HepG2 (cell line): ENCODE data around the gene DMXL1.

ENCODE experiments used
- BRCA1 ChIP-seq: sonication (generic); formaldehyde crosslinking; IDR thresholded peaks from 2 replicates; pipeline ENCODE4 v1.4.0; 2020; ENCODE audit warnings: missing genetic modification reagents
- FOXA3 ChIP-seq: IDR thresholded peaks from 2 replicates; pipeline ENCODE4 v1.6.1; 2016; ENCODE audit warnings: missing genetic modification reagents, missing compliant biosample characterization
- KAT2B ChIP-seq: fragments of 150-350 bp; IDR thresholded peaks from 2 replicates; pipeline ENCODE4 v1.6.1; 2014; ENCODE audit warnings: low read depth, low read length, borderline replicate concordance
- POLR2AphosphoS5 ChIP-seq: IDR thresholded peaks from 2 replicates; pipeline ENCODE4 v1.6.1; 2012; ENCODE audit warnings: low read depth, low read length
- SMC3 ChIP-seq: IDR thresholded peaks from 2 replicates; pipeline ENCODE4 v1.6.1; 2011; ENCODE audit warnings: low read length, improper control_type of control experiment
- TRIM24 ChIP-seq: sonication (generic); formaldehyde crosslinking; IDR thresholded peaks from 2 replicates; pipeline ENCODE4 v1.8.0; 2022; ENCODE audit warnings: mild to moderate bottlenecking, missing genetic modification reagents
- TF ChIP-seq, protein P1 (sequence below): sonication (generic); IDR thresholded peaks from 2 replicates; pipeline ENCODE4 v1.6.1; 2016; ENCODE audit warnings: low read depth, borderline replicate concordance
- TF ChIP-seq, protein P2 (sequence below): sonication (generic); formaldehyde crosslinking; IDR thresholded peaks from 2 replicates; pipeline ENCODE4 v1.9.0; 2022; ENCODE audit warnings: missing genetic modification reagents, mild to moderate bottlenecking, borderline replicate concordance
- TF ChIP-seq, protein P3 (sequence below): sonication (generic); formaldehyde crosslinking; IDR thresholded peaks from 2 replicates; pipeline ENCODE4 v1.5.0; 2020; ENCODE audit warnings: mild to moderate bottlenecking, missing genetic modification reagents, moderate library complexity
- TF ChIP-seq, protein P4 (sequence below): sonication (generic); formaldehyde crosslinking; IDR thresholded peaks from 2 replicates; pipeline ENCODE4 v1.8.0; 2022; ENCODE audit warnings: mild to moderate bottlenecking, missing genetic modification reagents, borderline replicate concordance

DNA sequence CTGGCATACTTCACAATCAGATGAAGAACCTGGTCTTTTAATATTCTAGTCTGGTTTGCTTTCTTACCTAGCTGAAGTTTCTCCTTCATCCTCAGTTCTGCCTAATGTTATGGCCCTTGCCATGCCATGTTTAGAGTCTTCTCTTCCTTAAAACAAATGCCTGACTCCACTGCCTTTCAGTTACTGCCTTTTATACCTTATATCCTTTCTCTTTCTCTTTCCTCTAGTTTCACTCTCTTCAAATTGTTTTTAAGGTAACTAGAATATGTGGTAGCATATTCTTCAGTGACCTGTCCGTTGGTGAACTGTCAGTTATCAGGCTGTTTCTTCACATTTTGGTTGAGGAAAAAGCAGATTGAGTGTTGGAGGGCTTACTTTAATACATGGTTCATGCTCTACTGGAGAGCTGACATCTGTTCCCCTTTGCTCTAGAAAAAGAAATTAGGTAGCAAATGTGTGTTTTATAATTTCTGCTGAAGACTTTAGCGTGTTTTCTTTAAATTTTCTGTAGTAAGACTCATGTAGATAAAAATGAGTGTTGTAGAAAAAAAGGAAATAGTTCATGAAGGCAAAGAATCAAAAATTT is 103.8 kb downstream of the DMXL1 start:
- TF ChIP-seq FOXA3 (no peak), KAT2B (no peak), BRCA1 (CRISPR knock-in tag) (no peak), SMC3 (no peak), TRIM24 (no peak), POLR2AphosphoS5 (no peak)
- TF ChIP-seq, protein P1, sequence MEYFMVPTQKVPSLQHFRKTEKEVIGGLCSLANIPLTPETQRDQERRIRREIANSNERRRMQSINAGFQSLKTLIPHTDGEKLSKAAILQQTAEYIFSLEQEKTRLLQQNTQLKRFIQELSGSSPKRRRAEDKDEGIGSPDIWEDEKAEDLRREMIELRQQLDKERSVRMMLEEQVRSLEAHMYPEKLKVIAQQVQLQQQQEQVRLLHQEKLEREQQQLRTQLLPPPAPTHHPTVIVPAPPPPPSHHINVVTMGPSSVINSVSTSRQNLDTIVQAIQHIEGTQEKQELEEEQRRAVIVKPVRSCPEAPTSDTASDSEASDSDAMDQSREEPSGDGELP = no peak
- TF ChIP-seq, protein P2, sequence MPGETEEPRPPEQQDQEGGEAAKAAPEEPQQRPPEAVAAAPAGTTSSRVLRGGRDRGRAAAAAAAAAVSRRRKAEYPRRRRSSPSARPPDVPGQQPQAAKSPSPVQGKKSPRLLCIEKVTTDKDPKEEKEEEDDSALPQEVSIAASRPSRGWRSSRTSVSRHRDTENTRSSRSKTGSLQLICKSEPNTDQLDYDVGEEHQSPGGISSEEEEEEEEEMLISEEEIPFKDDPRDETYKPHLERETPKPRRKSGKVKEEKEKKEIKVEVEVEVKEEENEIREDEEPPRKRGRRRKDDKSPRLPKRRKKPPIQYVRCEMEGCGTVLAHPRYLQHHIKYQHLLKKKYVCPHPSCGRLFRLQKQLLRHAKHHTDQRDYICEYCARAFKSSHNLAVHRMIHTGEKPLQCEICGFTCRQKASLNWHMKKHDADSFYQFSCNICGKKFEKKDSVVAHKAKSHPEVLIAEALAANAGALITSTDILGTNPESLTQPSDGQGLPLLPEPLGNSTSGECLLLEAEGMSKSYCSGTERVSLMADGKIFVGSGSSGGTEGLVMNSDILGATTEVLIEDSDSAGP (CRISPR knock-in tag) = no peak
- TF ChIP-seq, protein P3, sequence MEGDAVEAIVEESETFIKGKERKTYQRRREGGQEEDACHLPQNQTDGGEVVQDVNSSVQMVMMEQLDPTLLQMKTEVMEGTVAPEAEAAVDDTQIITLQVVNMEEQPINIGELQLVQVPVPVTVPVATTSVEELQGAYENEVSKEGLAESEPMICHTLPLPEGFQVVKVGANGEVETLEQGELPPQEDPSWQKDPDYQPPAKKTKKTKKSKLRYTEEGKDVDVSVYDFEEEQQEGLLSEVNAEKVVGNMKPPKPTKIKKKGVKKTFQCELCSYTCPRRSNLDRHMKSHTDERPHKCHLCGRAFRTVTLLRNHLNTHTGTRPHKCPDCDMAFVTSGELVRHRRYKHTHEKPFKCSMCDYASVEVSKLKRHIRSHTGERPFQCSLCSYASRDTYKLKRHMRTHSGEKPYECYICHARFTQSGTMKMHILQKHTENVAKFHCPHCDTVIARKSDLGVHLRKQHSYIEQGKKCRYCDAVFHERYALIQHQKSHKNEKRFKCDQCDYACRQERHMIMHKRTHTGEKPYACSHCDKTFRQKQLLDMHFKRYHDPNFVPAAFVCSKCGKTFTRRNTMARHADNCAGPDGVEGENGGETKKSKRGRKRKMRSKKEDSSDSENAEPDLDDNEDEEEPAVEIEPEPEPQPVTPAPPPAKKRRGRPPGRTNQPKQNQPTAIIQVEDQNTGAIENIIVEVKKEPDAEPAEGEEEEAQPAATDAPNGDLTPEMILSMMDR (CRISPR knock-in tag) = no peak
- TF ChIP-seq, protein P4, sequence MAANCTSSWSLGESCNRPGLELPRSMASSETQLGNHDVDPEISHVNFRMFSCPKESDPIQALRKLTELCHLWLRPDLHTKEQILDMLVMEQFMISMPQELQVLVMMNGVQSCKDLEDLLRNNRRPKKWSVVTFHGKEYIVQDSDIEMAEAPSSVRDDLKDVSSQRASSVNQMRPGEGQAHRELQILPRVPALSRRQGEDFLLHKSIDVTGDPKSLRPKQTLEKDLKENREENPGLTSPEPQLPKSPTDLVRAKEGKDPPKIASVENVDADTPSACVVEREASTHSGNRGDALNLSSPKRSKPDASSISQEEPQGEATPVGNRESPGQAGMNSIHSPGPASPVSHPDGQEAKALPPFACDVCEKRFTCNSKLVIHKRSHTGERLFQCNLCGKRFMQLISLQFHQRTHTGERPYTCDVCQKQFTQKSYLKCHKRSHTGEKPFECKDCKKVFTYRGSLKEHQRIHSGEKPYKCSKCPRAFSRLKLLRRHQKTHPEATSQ (CRISPR knock-in tag) = no peak
